NCI-H345 treated with DMSO at 0.1 percent for 48 hours (cell line): ENCODE measurements around the gene SPRY2.
"Not testable (repeated sequence)": the region's sequence is repeated elsewhere in the genome, so short reads cannot be mapped to it uniquely, and the experiment has no call there.

ENCODE experiments used
- DNase-seq: peaks from one replicate; lab custom pipeline; 2025; ENCODE audit not compliant: unreplicated experiment; lab: John Stamatoyannopoulos, UW

The SPRY2 gene

GRCh38 chr13:80355496-80356094, 14.7 kb upstream of the SPRY2 start:
- DNase-seq, result not testable (repeated sequence)

DNA sequence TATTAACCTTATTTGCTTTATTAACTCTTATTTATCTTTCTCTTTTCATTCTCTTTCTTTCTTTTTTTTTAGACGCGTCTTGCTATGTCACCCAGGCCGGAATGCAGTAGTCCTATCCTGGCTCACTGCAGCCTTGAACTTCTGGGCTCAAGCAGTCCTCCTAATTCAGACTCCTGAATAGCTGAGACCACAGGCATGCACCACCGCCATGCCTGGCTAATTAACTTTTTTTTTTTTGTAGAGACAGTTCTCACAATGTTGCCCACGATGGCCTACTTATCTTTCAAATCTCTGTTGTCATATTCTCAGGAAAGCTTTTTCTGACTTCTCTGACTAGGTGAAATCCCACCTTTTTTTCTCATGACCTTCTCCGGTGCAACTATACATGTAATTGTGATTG, 7.8 kb upstream of the SPRY2 start:
- DNase-seq, result no peak

DNA sequence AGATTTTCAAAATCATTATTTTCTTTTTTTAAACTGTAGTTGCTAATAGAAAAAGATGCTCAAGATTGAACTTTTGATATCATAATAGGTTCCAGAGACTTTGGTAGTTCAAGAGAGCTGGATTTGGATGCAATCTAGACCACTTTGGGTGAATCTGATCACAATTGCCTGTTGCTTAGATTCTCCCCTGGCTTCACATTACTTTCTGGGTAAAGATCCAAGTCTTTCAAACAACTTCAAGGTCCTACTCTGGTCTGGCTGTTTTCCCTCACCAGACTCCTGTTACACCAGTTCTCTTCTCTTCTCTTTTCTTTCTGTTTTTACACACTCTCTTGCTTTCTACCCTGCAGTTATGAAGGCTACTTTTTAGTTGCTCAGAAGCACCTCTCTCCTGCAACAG, 7.4 kb upstream of the SPRY2 start:
- DNase-seq, result no peak

DNA sequence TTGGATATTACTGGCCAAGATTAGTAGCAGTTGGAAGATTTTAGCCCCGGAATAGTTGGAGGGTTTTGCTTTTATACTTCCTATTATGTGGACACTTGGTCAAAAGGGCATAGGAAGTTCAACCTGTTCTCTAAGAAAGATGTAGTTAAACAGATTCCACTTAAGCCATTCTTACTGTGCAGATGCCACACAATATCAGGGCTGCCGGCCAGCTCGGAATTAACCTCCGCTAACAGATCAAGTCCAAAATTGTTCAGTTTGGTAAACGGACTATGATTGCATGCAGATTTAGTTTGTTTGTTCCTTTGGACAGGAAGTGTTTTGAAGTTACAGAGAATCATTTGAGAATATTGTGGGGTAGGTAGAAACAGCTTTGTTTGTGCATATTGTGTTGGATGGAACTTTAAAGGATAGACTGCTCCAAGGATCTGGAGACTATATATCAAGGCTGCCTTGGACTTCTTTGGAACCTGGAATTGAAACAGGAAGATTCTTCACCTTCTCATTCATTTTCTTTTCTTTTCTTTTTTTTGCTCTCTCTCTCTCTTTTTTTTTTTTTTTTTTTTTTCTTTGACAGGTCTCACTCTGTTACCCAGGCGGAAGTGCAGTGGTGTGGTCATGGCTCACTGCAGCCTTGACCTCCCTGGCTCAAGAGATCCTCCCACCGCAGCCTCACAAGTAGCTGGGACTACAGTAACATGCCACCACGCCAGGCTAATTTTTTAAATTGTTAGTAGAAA, 5.0 kb upstream of the SPRY2 start:
- DNase-seq, result no peak

GRCh38 chr13:80344032-80344431, 3.1 kb upstream of the SPRY2 start:
- not testable (repeated sequence) for DNase-seq

DNA sequence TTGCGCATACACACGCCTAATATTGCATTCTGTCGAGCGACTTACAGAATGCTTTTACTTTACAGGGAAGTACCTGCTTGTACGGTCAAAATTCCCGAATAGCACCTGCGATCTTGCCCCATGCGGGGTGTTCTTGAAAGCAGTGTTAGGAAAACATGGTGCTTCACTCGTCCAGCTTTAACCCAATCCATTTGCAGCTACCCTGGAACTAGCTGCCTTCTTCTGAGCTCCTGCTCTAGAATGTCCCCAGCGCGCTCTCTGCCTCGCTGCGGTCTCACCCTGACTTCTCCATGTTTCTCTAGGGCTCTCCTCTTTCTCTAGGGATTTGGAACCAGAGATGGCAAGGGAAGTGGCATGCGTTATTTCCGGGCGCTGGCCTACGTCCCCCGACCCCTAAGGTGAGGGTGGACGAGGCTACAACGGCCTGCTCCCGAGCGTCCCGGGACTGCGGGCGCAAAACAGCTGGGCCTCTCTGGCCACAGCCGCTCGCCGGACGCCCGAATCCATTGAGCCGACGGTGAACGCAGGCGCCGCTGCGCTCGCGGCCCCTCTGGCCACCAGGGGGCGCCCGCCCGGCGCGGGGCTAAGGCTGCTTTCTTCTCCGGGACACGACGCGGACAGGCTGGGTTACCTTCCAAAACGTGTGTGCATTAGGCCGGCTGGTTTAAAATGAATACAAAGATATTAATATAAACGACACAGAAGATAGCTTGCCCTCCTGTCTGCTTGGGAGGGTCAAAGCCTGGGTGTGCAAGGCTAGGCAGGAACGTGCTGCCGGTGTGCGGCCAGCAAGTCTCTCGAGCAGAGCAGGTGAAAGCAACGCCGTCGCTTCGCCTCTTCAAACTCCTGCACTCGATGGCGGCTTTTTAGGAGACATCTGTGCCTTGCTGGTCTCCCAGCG, 1.8 kb upstream of the SPRY2 start:
- DNase-seq, result peak; percentile 87

DNA sequence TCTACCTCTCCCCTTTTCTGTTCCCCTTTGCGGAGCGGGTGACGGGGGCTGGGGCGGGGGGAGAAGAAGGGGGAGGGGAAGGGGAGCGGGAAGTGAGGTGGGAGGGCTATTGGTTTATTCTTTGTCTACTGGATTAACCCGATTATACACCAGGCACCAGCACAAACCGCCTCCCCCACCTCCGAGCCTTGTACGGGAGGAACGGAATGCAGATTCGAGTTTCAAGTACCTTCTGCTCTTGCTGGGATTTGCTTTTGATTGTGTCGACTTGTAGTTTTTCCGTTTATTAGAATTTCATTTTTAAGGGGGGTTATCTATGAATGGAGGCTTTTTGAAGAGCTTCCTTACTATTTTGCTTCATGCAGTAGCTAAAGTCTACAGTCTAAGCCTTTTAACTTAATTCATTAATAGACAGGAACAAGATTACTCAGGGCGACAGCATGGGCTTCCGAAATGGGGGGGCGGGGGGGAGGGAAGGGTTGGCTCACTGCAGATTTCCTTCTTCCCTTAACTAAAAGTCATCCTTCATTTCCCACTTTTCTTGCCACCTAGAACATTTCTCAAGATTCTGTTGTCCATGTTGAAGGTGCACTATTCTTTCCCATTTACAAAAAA, 937 bp upstream of the SPRY2 start:
- DNase-seq, result no peak

DNA sequence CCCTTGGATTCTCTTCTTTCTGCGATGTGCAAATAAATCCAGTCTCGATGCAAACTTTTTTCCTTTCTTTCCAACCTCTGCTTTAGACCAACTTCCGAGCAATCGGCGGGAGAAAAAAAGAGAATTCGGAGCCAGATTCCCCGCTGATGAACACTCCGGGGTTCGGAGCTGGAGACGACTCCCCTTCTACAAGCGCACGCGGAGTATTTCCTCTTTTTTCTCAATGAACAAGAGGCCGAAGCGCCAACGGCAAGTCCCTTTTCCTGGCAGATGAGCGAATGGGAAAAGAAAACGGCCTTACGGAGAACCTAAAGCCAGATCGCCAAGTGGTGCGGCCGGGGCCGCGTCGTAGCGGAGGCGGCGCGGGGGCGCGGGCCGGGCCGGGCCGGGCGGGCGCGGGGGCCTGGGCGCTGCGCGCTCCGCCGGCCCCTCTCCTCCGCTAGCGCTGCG, 250 bp downstream of the SPRY2 start:
- DNase-seq, result peak; percentile 38

- DNase-seq, result peak; percentile 29
These were observed 845 bp downstream of the SPRY2 start for GRCh38 chr13:80339912-80340650.

DNA sequence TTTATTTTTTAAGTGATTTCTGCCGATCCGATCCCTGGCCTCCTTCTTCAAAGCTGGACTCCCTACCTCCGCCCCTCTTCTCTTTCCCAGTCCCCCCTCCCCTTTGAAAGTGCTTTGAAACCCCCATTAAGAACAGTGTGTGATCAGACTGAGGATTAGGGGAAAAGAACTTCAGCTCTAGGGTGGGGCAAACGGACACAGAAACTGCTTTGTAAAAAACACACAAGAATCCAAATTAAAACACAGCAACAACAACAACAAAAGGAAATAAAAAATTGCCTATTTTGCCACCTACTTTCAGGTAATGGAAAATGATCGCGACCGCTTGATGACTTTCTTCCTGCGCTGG, 1.4 kb downstream of the SPRY2 start:
- no peak for DNase-seq

- DNase-seq, result no peak
These were observed 2.0 kb downstream of the SPRY2 start for GRCh38 chr13:80338781-80339562.

- no peak for DNase-seq
These were observed 3.4 kb downstream of the SPRY2 start for GRCh38 chr13:80337288-80338081.

DNA sequence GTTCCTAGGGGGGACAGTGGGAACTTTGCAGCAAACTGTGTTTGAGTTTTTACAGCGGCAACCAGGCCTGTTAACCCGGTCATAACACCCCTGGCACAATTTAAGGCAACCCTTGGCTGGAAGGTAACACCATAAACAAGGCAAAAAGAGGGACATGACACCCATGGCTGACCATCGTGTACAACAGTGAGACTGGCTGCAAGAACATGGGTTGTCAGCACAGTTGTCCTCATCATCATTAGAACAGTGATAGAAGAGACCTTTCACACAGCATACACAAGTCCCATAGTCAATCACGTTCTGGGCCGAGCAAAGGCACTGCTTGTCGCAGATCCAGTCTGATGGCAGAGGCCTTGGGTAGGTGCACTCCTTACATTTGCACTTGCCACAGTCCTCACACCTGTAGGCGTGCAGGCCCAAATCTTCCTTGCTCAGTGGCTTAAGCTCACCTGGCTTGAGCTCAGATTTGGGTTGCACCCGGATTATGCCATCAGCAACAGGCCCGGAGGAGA, 4.1 kb downstream of the SPRY2 start:
- no peak for DNase-seq

GRCh38 chr13:80336370-80336769, 4.6 kb downstream of the SPRY2 start:
- DNase-seq, result no peak

DNA sequence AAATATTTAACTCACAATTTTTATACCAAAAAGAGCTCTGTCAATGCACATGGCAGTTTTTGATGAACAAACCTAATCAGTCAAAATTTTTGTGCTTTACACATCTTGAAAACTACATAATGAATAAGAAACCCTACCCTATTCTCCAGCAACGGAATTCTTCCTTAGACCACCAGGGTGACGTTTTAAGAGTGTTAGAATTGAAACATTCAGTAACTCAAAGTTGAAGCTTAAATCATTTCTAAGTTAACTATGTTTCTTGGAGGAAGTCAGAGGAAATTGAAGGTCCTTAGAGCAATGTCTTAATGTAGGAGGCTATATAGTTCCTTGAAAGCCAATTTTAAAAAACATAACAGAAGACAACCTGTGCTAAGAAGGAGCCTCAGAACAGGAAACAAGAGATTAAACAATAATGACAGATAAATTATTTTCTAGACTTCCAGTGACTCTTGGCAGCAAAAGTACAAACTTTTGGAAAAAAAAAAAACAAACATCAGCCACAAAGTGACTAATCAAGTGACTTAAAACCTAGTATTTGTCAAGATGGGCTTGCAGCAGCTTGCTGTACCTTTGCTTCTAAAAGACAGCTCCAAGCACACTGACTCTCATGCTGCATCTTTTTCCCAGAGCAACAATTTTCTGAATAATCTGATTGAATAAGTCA, 6.2 kb downstream of the SPRY2 start:
- no peak for DNase-seq

DNA sequence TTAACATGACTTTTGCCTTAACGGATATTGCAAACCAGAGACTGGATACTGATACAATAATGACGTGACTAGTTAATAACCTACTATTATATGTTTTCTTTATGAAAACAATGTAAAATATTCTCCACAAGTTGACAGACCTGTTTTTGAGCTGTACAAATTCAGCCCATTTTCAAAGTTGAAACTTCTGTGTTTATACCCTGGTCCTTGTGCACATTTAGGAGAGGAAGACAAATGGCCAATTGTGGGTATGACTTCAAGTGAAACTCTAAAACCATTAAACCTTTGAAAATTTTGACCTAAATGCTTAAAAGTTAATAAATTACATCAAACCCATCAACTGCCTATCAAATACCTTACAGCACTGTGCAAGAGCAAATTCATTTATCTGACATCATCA, 8.9 kb downstream of the SPRY2 start:
- no peak for DNase-seq

DNA sequence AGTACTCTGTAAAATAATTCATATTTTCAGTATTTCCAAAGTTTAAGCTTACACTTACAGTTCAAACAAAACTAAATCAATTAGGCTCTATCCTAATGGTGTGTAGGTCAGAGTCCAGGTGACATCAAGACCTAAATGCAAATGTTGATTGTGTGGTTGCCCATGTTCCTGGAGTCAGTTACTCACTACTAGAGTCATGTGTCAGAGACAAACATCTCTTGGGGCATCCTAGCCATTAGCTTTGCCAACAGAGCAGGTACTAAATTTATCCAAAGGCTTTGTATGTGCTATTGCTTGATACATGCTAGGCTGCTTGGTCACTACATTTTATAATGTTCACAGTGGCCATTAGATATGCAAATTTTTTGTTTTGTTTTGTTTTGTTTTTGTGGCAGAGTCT, 11.7 kb downstream of the SPRY2 start:
- DNase-seq, result no peak

- DNase-seq, result no peak
These were observed 21.9 kb downstream of the SPRY2 start for GRCh38 chr13:80319004-80319403.
